GM03348 (cell line): ENCODE data around the gene CYP2S1.

ENCODE experiments used
- DNase-seq: peaks from one replicate; pipeline ENCODE4 v3.0.0; 2012; ENCODE audit warnings: low spot score

Gene CYP2S1

GRCh38 chr19:41195675-41196497 is 2.9 kb downstream of the CYP2S1 start:
- no peak for DNase-seq

GRCh38 chr19:41198559-41198958 is 5.5 kb downstream of the CYP2S1 start:
- no peak for DNase-seq

GRCh38 chr19:41203371-41203770 is 10.4 kb downstream of the CYP2S1 start:
- DNase-seq, result no peak

GRCh38 chr19:41204338-41204737 is 11.3 kb downstream of the CYP2S1 start:
- peak; percentile 90 for DNase-seq

GRCh38 chr19:41205995-41206394 is 13.0 kb downstream of the CYP2S1 start:
- no peak for DNase-seq

GRCh38 chr19:41206456-41206855 is 13.4 kb downstream of the CYP2S1 start:
- no peak for DNase-seq

- peak; percentile 80 for DNase-seq
Observed at GRCh38 chr19:41206926-41207750, 14.1 kb downstream of the CYP2S1 start.

- no peak for DNase-seq
Observed at GRCh38 chr19:41214161-41214560, 21.1 kb downstream of the CYP2S1 start.

GRCh38 chr19:41217741-41218140 is 24.7 kb downstream of the CYP2S1 start:
- DNase-seq, result peak; percentile 8

- no peak for DNase-seq
Observed at GRCh38 chr19:41218249-41218614, 25.2 kb downstream of the CYP2S1 start.

- DNase-seq, result peak; percentile 92
Observed at GRCh38 chr19:41218615-41219507, 25.8 kb downstream of the CYP2S1 start, which contains the start of gene AXL. Gene AXL (plus strand): TSS chr19:41219223. CDS start chr19:41219393, 170 bp downstream.

GRCh38 chr19:41219924-41220567 is 27.0 kb downstream of the CYP2S1 start:
- peak; percentile 88 for DNase-seq

GRCh38 chr19:41220811-41221210 is 27.8 kb downstream of the CYP2S1 start:
- DNase-seq, result no peak

GRCh38 chr19:41221514-41222205 is 28.6 kb downstream of the CYP2S1 start:
- no peak for DNase-seq

GRCh38 chr19:41222240-41222639 is 29.2 kb downstream of the CYP2S1 start:
- DNase-seq, result no peak

- peak; percentile 87 for DNase-seq
Observed at GRCh38 chr19:41223431-41224234, 30.6 kb downstream of the CYP2S1 start.

- DNase-seq, result no peak
Observed at GRCh38 chr19:41224632-41225031, 31.6 kb downstream of the CYP2S1 start.

- DNase-seq, result peak; percentile 94
Observed at GRCh38 chr19:41225238-41226052, 32.4 kb downstream of the CYP2S1 start.
